Measurements from ENCODE around the gene PLXNA1. TPM values are rescaled to one million over a fixed set of nuclear protein-coding genes. Genes with fewer than 3 reads are reported as not detected.

Gene PLXNA1
- total RNA-seq, 1 donor from 2014 or later: 26.4 TPM

DNA sequence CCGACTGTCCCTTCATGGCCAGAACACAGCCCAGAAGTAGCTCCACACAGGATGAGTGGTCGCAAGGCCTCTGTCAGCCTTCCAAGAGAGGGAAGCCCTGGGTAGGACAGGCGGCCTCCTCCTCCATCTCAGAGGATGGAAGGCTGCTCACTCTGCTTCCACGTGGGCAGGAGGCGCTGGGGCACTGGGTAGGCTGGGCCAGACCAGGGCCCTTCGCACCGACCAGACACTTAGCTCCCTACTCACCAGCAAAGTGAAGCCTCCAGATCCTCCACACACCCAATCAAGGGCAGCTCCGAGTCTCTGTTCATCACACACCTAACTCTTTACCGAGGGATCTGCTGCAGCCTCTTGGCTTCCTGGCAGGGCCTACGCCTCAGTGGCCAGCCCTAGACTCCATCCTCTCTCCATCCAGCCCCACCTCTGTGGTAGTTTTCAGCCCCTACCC, 24.3 kb upstream of the PLXNA1 start:
- no peak overlapping the region for H3K4me3 ChIP-seq
- H3K27me3 ChIP-seq (ENCODE audit: low read depth): no peaks in the 10 kb centered on the region
- no peaks in the 10 kb centered on the region for H3K36me3 ChIP-seq
- peak; percentile 0 for DNase-seq
- no peaks in the 10 kb centered on the region for H3K9me3 ChIP-seq (replicated peaks)
- no peak overlapping the region for H3K27ac ChIP-seq (replicated peaks)
- TF ChIP-seq, protein P1, sequence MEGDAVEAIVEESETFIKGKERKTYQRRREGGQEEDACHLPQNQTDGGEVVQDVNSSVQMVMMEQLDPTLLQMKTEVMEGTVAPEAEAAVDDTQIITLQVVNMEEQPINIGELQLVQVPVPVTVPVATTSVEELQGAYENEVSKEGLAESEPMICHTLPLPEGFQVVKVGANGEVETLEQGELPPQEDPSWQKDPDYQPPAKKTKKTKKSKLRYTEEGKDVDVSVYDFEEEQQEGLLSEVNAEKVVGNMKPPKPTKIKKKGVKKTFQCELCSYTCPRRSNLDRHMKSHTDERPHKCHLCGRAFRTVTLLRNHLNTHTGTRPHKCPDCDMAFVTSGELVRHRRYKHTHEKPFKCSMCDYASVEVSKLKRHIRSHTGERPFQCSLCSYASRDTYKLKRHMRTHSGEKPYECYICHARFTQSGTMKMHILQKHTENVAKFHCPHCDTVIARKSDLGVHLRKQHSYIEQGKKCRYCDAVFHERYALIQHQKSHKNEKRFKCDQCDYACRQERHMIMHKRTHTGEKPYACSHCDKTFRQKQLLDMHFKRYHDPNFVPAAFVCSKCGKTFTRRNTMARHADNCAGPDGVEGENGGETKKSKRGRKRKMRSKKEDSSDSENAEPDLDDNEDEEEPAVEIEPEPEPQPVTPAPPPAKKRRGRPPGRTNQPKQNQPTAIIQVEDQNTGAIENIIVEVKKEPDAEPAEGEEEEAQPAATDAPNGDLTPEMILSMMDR (IDR thresholded peaks at IDR 0.05; ENCODE audit: borderline replicate concordance): no peak
- intact Hi-C loops (cut with micrococcal nuclease): no loop called here
- H3K4me1 ChIP-seq: peaks cover 25% of the 10 kb centered on the region

DNA sequence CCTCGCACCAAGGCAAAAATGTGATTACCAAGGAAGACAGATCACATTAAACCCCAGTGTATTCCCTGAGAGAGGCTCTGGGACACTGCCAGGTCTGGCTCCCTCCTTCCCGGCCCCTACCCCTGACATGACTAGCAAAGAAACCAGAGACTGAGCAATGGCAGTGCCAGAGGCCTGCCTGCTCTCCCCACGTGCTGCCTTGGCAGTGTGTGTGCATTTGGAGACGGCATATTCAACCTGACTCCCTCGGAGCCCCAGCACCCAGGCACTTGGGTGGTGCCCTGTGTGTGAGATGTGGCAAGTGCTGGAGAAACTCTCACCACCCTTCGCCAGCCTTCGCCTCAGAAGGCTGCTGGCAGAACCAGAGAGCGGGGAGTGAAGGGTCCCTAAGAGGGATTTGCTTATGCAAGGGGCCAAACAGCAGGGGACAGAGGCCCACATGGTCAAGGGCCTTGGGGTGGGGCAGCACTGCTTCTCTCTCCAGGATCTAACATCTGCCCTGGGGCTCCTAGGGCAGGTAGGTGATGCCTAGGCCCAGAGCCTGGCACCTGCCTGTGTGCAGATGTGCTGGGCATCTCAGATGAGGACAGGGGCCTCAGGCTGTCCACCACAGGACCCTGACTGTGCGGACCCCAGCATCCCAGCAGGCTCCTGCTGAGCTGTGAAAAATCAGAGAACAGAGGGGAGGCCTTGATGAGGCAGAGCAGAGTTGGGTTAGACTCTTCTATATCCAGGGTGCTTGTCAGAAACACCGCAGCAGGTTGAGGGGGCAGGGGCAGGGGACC, 23.6 kb upstream of the PLXNA1 start:
- DNase-seq: peak; percentile 3
- no peaks in the 10 kb centered on the region for H3K27me3 ChIP-seq (ENCODE audit: low read depth)
- H3K27ac ChIP-seq (replicated peaks): no peak overlapping the region
- intact Hi-C loops (cut with micrococcal nuclease): no loop called here
- H3K36me3 ChIP-seq: no peaks in the 10 kb centered on the region
- H3K4me1 ChIP-seq: peaks cover 25% of the 10 kb centered on the region
- no peak overlapping the region for H3K4me3 ChIP-seq
- TF ChIP-seq, protein P1 (IDR thresholded peaks at IDR 0.05; ENCODE audit: borderline replicate concordance): no peak
- H3K9me3 ChIP-seq (replicated peaks): no peaks in the 10 kb centered on the region

DNA sequence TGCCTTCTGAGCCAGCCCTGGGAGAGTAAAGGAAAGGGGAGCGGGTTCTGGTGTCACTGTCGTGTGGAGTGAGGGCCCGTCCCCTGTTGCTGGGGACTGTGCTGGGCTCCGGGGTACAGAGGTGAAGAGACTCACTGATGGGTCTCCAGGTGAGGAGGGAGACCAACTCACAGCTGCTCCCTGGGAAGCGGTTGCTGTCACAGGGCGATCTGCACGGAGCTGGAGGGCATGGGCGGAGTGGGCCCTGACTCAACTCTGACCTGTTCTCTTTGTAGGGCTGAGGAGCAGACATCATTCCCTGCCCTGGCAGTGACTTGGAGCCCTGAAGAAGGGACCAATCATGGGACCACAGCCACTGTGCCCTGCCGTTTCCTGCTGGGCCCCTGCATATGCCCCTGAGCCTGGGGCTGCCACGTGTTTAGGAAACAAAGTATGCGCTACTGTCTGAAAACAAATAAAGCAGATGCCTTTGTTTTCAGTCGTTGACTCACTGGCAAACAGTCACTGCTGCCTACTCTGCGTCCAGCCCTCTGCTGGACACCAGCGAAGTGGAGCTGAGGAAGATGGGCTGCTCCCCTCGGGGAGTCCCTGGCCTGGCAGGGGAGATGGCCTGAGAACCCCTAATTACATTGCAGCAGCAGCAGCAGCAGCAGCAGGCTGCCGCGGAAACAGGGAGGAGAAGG, 22.9 kb upstream of the PLXNA1 start:
- Histone ChIP-seq H3K9me3 (replicated peaks) (no peaks in the 10 kb centered on the region), H3K27ac (replicated peaks) (peak overlapping the region; percentile 79), H3K27me3 (ENCODE audit: low read depth) (no peaks in the 10 kb centered on the region), H3K36me3 (no peaks in the 10 kb centered on the region), H3K4me1 (peaks cover 25% of the 10 kb centered on the region), H3K4me3 (no peak overlapping the region)
- TF ChIP-seq, protein P1 (IDR thresholded peaks at IDR 0.05; ENCODE audit: borderline replicate concordance): no peak
- intact Hi-C loops (cut with micrococcal nuclease): no loop called here
- DNase-seq: peak; percentile 9

DNA sequence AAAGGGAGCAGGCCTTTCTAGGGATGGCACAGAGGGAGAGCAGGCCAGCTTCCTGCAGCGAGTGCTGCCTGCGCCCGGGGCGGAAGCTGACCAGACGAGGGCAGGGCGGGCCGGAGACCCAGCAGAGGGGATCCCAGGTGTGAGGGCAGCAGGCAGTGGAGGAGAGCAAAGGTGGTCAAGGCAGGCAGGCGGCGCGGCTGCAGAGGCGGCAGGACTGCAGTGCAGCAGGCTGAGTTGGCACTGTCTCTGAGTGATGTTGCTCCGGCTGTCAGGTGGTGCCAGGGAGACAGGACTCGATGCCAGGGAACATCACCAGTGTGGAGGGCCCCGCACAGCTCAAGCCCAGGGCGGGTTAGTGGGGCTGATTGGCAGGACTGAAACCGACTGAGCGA, 22.3 kb upstream of the PLXNA1 start:
- intact Hi-C loops (cut with micrococcal nuclease): no loop called here
- H3K27ac ChIP-seq (replicated peaks): peak overlapping the region; percentile 79
- peak; percentile 55 for DNase-seq

DNA sequence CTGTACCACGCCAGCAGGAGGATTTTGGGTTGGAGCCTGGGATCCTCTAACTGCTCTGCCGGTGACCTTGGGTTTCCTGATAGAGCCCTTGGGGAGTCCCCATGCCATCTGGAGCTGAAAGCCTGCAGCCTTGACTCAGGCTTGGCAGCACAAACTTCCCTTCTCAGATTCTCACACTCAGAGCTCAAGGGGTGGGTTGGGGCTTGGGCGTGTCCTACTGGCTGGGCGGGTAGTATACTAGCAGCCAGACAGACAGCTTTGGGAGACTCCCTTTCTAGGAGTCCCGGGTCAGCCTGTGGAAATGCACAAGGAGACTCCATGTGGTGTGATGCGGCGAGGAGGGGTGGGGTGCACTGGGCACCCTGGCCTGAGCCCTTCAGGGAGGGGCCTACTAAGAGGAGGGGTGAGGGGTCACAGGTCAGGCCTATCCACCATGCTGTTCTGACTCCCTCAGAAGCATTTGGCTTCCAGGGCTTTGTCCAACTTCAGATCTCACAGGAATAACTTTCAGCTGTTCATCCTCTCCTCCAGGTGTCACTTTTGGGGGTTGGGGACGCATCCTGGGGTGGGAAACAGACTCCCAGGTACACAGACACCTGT, 21.6 kb upstream of the PLXNA1 start:
- Histone ChIP-seq H3K9me3 (replicated peaks) (no peaks in the 10 kb centered on the region), H3K27me3 (ENCODE audit: low read depth) (no peaks in the 10 kb centered on the region), H3K4me3 (no peak overlapping the region), H3K36me3 (no peaks in the 10 kb centered on the region), H3K4me1 (peaks cover 25% of the 10 kb centered on the region), H3K27ac (replicated peaks) (peak overlapping the region; percentile 79)
- TF ChIP-seq, protein P1 (IDR thresholded peaks at IDR 0.05; ENCODE audit: borderline replicate concordance): no peak
- intact Hi-C loops (cut with micrococcal nuclease): no loop called here
- peak; percentile 83 for DNase-seq

More for the DNA sequence above, 22.3 kb upstream of the PLXNA1 start:
- H3K36me3 ChIP-seq: no peaks in the 10 kb centered on the region
- no peaks in the 10 kb centered on the region for H3K27me3 ChIP-seq (ENCODE audit: low read depth)
- no peaks in the 10 kb centered on the region for H3K9me3 ChIP-seq (replicated peaks)
- peaks cover 25% of the 10 kb centered on the region for H3K4me1 ChIP-seq
- H3K4me3 ChIP-seq: no peak overlapping the region
- TF ChIP-seq, protein P1 (IDR thresholded peaks at IDR 0.05; ENCODE audit: borderline replicate concordance): no peak
